MCF 10A (cell line): ENCODE data around the gene SLC25A19. TPM values are rescaled to one million over a fixed set of nuclear protein-coding genes. Genes with fewer than 3 reads are reported as not detected.

Experiments
- BruUV-seq: library from RNA; stranded (reverse); fragments of 400-500 nt; replicated peaks from 2 replicates; lab custom pipeline; 2021; lab: Mats Ljungman, UMichigan
- CTCF ChIA-PET: fragments of 300-600 bp; sonication (Branson Sonifier 250); formaldehyde crosslinking; extraction: SDS; loops from one replicate; lab custom pipeline; 2021; ENCODE audit warnings: antibody characterized with exemption, inconsistent platforms; lab: Yijun Ruan, JAX
- POLR2A ChIA-PET: fragments of 300-600, 350-650 bp; sonication (Branson Sonifier 250); formaldehyde crosslinking; extraction: SDS; loops from one replicate; lab custom pipeline; 2020; ENCODE audit warnings: antibody characterized with exemption, inconsistent platforms; lab: Yijun Ruan, JAX
- DNase-seq: peaks from one replicate; pipeline ENCODE4 v3.0.0-alpha.2; 2018; ENCODE audit not compliant: unreplicated experiment
- H3K27ac Mint-ChIP-seq: one replicate; pipeline ENCODE4 v1.8.0; 2022; ENCODE audit warnings: mild to moderate bottlenecking, low read depth, mixed read lengths; ENCODE audit not compliant: unreplicated experiment
- H3K27me3 Mint-ChIP-seq: one replicate; pipeline ENCODE4 v1.8.0; 2022; ENCODE audit warnings: mixed read lengths; ENCODE audit not compliant: insufficient read depth, unreplicated experiment
- H3K36me3 Mint-ChIP-seq: one replicate; pipeline ENCODE4 v1.8.0; 2022; ENCODE audit warnings: mild to moderate bottlenecking, moderate library complexity, mixed read lengths; ENCODE audit not compliant: insufficient read depth, unreplicated experiment
- H3K4me1 Mint-ChIP-seq: one replicate; pipeline ENCODE4 v1.8.0; 2022; ENCODE audit warnings: mixed read lengths; ENCODE audit not compliant: insufficient read depth, unreplicated experiment
- H3K4me3 Mint-ChIP-seq: one replicate; pipeline ENCODE4 v1.8.0; 2022; ENCODE audit warnings: mild to moderate bottlenecking, moderate library complexity, mixed read lengths; ENCODE audit not compliant: unreplicated experiment
- H3K9me3 Mint-ChIP-seq: one replicate; pipeline ENCODE4 v1.8.0; 2022; ENCODE audit warnings: mixed read lengths; ENCODE audit not compliant: unreplicated experiment
- CTCF ChIP-seq: fragments of 200-600 bp; IDR thresholded peaks from one replicate; pipeline ENCODE4 v1.8.0; 2022; ENCODE audit warnings: antibody characterized with exemption, mild to moderate bottlenecking; ENCODE audit not compliant: unreplicated experiment
- intact Hi-C: fragments of 100-400 bp; cut with micrococcal nuclease; formaldehyde crosslinking; loops from 2 replicates; pipeline ENCODE4 v1.14.1; 2022
- total RNA-seq: library from RNA; stranded (reverse); gene quantifications from 2 replicates; pipeline ENCODE4 v1.2.3, GENCODE V29; 2022

SLC25A19 gene
- total RNA-seq, 1 experiment from 2014 or later, result 22.6 TPM

GRCh38 chr17:75237100-75238014 is 51.9 kb downstream of the SLC25A19 start:
- Mint-ChIP-seq H3K9me3 (no peaks in the 10 kb centered on the region), H3K27ac (no peak overlapping the region), H3K4me1 (peaks cover 5% of the 10 kb centered on the region), H3K27me3 (no peaks in the 10 kb centered on the region), H3K36me3 (peaks cover 62% of the 10 kb centered on the region), H3K4me3 (no peak overlapping the region)
- no peak for DNase-seq
- intact Hi-C loops, result loop anchor here (1.0 kb wide), 1 partner anchor 123 kb away; no protein-coding TSS in a partner anchor
- BruUV-seq, result TSS peak; percentile 8
- ChIA-PET CTCF (interaction anchor here (0.6 to 1.6 kb wide), 9 partner anchors 7 to 453 kb away, joined by 3 to 8 read pairs (median 3); no protein-coding TSS in a partner anchor), POLR2A (interaction anchor here (0.5 to 1.4 kb wide), 6 partner anchors 9 to 198 kb away, joined by 3 to 4 read pairs (median 3); partner anchors contain the start of gene GGA3)
- no peak for TF ChIP-seq CTCF

- Mint-ChIP-seq H3K36me3 (peaks cover 68% of the 10 kb centered on the region), H3K9me3 (no peaks in the 10 kb centered on the region), H3K4me1 (no peaks in the 10 kb centered on the region), H3K27ac (no peak overlapping the region), H3K27me3 (no peaks in the 10 kb centered on the region), H3K4me3 (no peak overlapping the region)
- no peak for TF ChIP-seq CTCF
- BruUV-seq, result no TSS peak
- CTCF ChIA-PET, result no interaction called here
- intact Hi-C loops, result no loop called here
- DNase-seq, result no peak
- POLR2A ChIA-PET, result no interaction called here
Measured at GRCh38 chr17:75232786-75233185, 56.4 kb downstream of the SLC25A19 start.

GRCh38 chr17:75231741-75232464 is 57.3 kb downstream of the SLC25A19 start:
- BruUV-seq, result no TSS peak
- Mint-ChIP-seq H3K9me3 (no peaks in the 10 kb centered on the region), H3K36me3 (peaks cover 70% of the 10 kb centered on the region), H3K27ac (no peak overlapping the region), H3K4me3 (no peak overlapping the region), H3K27me3 (no peaks in the 10 kb centered on the region), H3K4me1 (no peaks in the 10 kb centered on the region)
- intact Hi-C loops, result no loop called here
- TF ChIP-seq CTCF, result no peak
- POLR2A ChIA-PET, result interaction anchor here (0.5 to 1.9 kb wide), 3 partner anchors 10 to 66 kb away, joined by 3 to 5 read pairs (median 3); partner anchors contain the start of gene NUP85
- DNase-seq, result no peak
- CTCF ChIA-PET, result interaction anchor here (0.6 to 0.7 kb wide), 2 partner anchors 20 to 292 kb away, joined by 3 to 4 read pairs; no protein-coding TSS in a partner anchor
